ENCODE measurements around the gene BATF2. TPM values are rescaled to one million over a fixed set of nuclear protein-coding genes. Genes with fewer than 3 reads are reported as not detected.
A peak's percentile ranks its signal among the peaks of the same experiment; 100 is the strongest.

The BATF2 gene
- total and polyA plus RNA-seq, 10 of the 15 experiments (the other 5 are each of a cell fraction or from before 2014, with no cell fraction given), result 0.18 to 1.1 (median 0.38) TPM; not detected in 1

GRCh38 chr11:65013888-65014725 lies 17.3 kb upstream of the BATF2 start, which contains the start of gene ARL2 (continued):
- TF ChIP-seq ZZZ3 (IDR thresholded peaks at IDR 0.05; ENCODE audit: control insufficient read depth, insufficient read length, low read depth) (no peak), RAD51 (IDR thresholded peaks at IDR 0.05) (peak; percentile 92), CEBPB (IDR thresholded peaks at IDR 0.05; ENCODE audit: borderline replicate concordance in 1 of 2, low read depth in 2 of 2, low read length in 2 of 2) (no peak), CHD1 (IDR thresholded peaks at IDR 0.05; ENCODE audit: low read depth, low read length) (no peak), PBX3 (IDR thresholded peaks at IDR 0.05; ENCODE audit: insufficient replicate concordance, low read depth, low read length) (peak; percentile 33), MTA3 (IDR thresholded peaks at IDR 0.05; ENCODE audit: borderline replicate concordance, low read length) (no peak), NR2C2 (IDR thresholded peaks at IDR 0.05; ENCODE audit: borderline replicate concordance, control insufficient read depth, insufficient read length, low read depth) (no peak), ZNF384 (IDR thresholded peaks at IDR 0.05; ENCODE audit: borderline replicate concordance, low read depth, low read length) (no peak), ESRRA (IDR thresholded peaks at IDR 0.05; ENCODE audit: low read length) (no peak), IRF5 (IDR thresholded peaks at IDR 0.05; ENCODE audit: borderline replicate concordance) (no peak), FOS (IDR thresholded peaks at IDR 0.05; ENCODE audit: borderline replicate concordance, extremely low read depth, insufficient read length) (no peak), CBX3 (IDR thresholded peaks at IDR 0.05; ENCODE audit: borderline replicate concordance, low read depth) (no peak), CBX5 (IDR thresholded peaks at IDR 0.05; ENCODE audit: low read depth) (0 out of 2 replicates have a peak, but pooled peaks have one; percentile 10), TBL1XR1 (IDR thresholded peaks at IDR 0.05; ENCODE audit: low read depth, low read length) (no peak), IKZF1 (conservative IDR thresholded peaks at IDR 0.05) (peak; percentile 94), KDM1A (IDR thresholded peaks at IDR 0.05; ENCODE audit: borderline replicate concordance) (no peak), BRCA1 (IDR thresholded peaks at IDR 0.05; ENCODE audit: low read depth, low read length) (no peak), MYB (IDR thresholded peaks at IDR 0.05; ENCODE audit: borderline replicate concordance, low read depth, low read length) (no peak), EED (IDR thresholded peaks at IDR 0.05; ENCODE audit: low read depth) (no peak), TAF1 (IDR thresholded peaks at IDR 0.05; ENCODE audit: borderline replicate concordance, low read depth, low read length) (0 out of 2 replicates have a peak, but pooled peaks have one; percentile 44), ZNF592 (IDR thresholded peaks at IDR 0.05) (peak; percentile 92)
